Uterus (tissue), 2 donors: ENCODE results near the gene MCM9.

Experiments used
- CTCF ChIP-seq, 4 experiments: fragments of 200-600 bp in 2 of 4; fragments of 450-650 bp in 2 of 4; sonication (generic) in 2 of 4; IDR thresholded peaks; one replicate each; pipeline ENCODE4 v1.5.1; 2016 to 2019; ENCODE audit warnings: antibody characterized with exemption in 4 of 4, mild to moderate bottlenecking in 2 of 4, moderate library complexity in 1 of 4
- POLR2A ChIP-seq, 2 donors: fragments of 450-650 bp; IDR thresholded peaks; one replicate each; pipeline ENCODE4 v1.6.1; 2016; ENCODE audit warnings: antibody characterized with exemption in 2 of 2, mild to moderate bottlenecking in 1 of 2, moderate library complexity in 1 of 2

- no peak for TF ChIP-seq CTCF (IDR thresholded peaks at IDR 0.05)
- TF ChIP-seq POLR2A (IDR thresholded peaks at IDR 0.05) = no peak
Measured at GRCh38 chr6:118982575-118982911, 47.6 kb upstream of the MCM9 start.
